ENCODE data around the gene RYR1. TPM values are rescaled to one million over a fixed set of nuclear protein-coding genes. Genes with fewer than 3 reads are reported as not detected.
A peak's percentile ranks its signal among the peaks of the same experiment; 100 is the strongest.
"Not testable (repeated sequence)": the region's sequence is repeated elsewhere in the genome, so short reads cannot be mapped to it uniquely, and the experiment has no call there.

The RYR1 gene
- total RNA-seq, 1 donor from 2014 or later: 3.8 TPM

GRCh38 chr19:38542040-38542439, 108.5 kb downstream of the RYR1 start:
- Mint-ChIP-seq H3K27ac (no peak overlapping the region), H3K36me3 (ENCODE audit: low read depth) (no peaks in the 10 kb centered on the region), H3K4me1 (ENCODE audit: low read depth) (peaks cover 52% of the 10 kb centered on the region), H3K4me3 (no peak overlapping the region), H3K9me3 (peaks cover 1% of the 10 kb centered on the region), H3K27me3 (ENCODE audit: insufficient read depth) (no peaks in the 10 kb centered on the region)
- intact Hi-C loops (cut with micrococcal nuclease): no loop called here
- DNase-seq (ENCODE audit: low spot score): no peak

DNA sequence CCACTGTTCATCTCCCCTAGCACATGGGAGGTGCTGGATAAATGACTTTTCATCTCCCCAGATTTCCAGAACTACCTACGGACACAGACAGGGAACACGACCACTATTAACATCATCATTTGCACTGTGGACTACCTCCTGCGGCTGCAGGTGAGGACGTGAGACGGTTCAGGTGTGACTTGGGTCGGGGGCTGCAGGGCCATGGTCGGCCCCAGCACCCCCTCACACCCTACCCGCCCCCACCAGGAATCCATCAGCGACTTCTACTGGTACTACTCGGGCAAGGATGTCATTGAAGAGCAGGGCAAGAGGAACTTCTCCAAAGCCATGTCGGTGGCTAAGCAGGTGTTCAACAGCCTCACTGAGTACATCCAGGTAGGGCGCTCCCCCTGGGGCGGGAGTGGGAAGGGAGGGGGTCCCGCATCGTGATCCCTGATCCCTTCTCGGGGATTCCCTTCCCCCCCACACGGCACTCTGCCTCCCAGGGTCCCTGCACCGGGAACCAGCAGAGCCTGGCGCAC, 109.9 kb downstream of the RYR1 start:
- Mint-ChIP-seq H3K27me3 (ENCODE audit: insufficient read depth) (no peaks in the 10 kb centered on the region), H3K4me3 (no peak overlapping the region), H3K36me3 (ENCODE audit: low read depth) (no peaks in the 10 kb centered on the region), H3K9me3 (no peaks in the 10 kb centered on the region), H3K4me1 (ENCODE audit: low read depth) (peaks cover 39% of the 10 kb centered on the region), H3K27ac (peak overlapping the region; percentile 4)
- intact Hi-C loops (cut with micrococcal nuclease): no loop called here
- DNase-seq (ENCODE audit: low spot score): no peak

GRCh38 chr19:38543807-38544568, 110.5 kb downstream of the RYR1 start:
- Mint-ChIP-seq H3K9me3 (no peaks in the 10 kb centered on the region), H3K36me3 (ENCODE audit: low read depth) (no peaks in the 10 kb centered on the region), H3K27ac (peak overlapping the region; percentile 46), H3K4me1 (ENCODE audit: low read depth) (peaks cover 32% of the 10 kb centered on the region), H3K4me3 (peak overlapping the region; percentile 63), H3K27me3 (ENCODE audit: insufficient read depth) (no peaks in the 10 kb centered on the region)
- DNase-seq (ENCODE audit: low spot score): no peak
- intact Hi-C loops (cut with micrococcal nuclease): loop anchor here (1.0 to 2.0 kb wide), 6 partner anchors 15 to 387 kb away; partner anchors contain the start of genes EIF3K, MRPS12 and SARS2

DNA sequence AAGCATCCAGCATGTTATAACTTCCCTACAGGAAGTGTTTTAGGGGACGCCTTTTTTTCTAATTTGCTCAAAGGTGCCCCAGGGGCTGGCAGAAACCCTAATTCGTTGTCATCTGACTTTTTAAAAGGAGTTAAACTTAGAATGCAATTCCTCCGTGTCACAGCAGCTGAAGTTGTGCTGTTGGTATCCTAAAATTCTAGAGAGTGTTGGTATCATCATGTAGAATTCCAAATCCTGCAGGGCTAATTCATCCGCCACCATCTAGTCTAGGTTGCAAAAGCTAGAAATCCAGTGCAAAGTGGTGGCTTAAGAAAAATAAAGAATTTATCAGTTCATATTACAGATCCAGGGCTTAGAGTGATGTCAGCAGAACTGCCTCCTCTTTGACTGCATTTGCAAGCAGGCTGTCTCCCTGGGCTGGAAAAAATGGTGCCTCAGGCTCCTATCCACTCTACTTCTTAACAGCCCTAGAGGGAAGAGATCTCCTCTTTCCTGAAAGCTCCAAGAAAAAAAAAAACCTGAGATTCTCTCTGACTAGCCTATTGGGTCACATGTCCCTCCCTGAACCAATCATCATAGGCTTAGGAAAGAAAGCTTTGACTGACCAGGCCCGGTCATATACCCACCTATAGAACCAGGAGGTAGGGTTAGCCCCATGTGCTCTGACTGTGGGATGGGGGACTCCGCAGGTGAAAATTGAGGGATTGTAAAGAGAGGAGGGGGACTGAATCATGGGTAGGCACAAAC, 111.3 kb downstream of the RYR1 start:
- Mint-ChIP-seq H3K36me3 (ENCODE audit: low read depth) (no peaks in the 10 kb centered on the region), H3K9me3 (no peaks in the 10 kb centered on the region), H3K27me3 (ENCODE audit: insufficient read depth) (no peaks in the 10 kb centered on the region), H3K27ac (peak overlapping the region; percentile 46), H3K4me1 (ENCODE audit: low read depth) (peaks cover 25% of the 10 kb centered on the region), H3K4me3 (peak overlapping the region; percentile 63)
- intact Hi-C loops (cut with micrococcal nuclease): loop anchor here (1.0 to 2.0 kb wide), 6 partner anchors 15 to 386 kb away; partner anchors contain the start of genes EIF3K, MRPS12 and SARS2
- no peak for DNase-seq (ENCODE audit: low spot score)

- no peak for DNase-seq (ENCODE audit: low spot score)
- Mint-ChIP-seq H3K4me1 (ENCODE audit: low read depth) (peaks cover 21% of the 10 kb centered on the region), H3K36me3 (ENCODE audit: low read depth) (no peaks in the 10 kb centered on the region), H3K9me3 (no peaks in the 10 kb centered on the region), H3K27me3 (ENCODE audit: insufficient read depth) (no peaks in the 10 kb centered on the region), H3K4me3 (no peak overlapping the region), H3K27ac (no peak overlapping the region)
- intact Hi-C loops (cut with micrococcal nuclease): loop anchor here (2.0 kb wide), 1 partner anchor 385 kb away; the partner anchor contains the start of genes MRPS12 and SARS2
Observed at GRCh38 chr19:38545596-38545995, 112.1 kb downstream of the RYR1 start.

DNA sequence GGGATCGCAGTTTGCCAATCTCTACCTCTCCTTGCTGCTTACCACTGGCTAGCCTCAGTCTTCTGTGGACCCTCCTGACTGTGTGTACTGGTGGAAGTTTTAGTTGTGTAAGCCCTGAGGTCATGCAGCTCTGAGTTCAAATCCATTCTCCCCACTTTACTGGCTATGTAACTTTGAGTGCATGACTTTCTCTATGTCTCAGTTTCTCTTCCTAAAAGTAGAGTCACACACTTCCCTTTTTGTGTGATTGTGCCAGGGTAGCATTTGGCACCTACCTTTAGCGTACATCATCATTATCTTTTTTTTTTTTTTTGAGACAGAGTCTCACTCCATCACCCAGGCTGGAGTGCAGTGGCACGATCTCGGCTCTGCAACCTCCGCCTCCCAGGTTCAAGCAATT, 113.9 kb downstream of the RYR1 start:
- Mint-ChIP-seq H3K27ac (no peak overlapping the region), H3K36me3 (ENCODE audit: low read depth) (no peaks in the 10 kb centered on the region), H3K4me3 (no peak overlapping the region), H3K4me1 (ENCODE audit: low read depth) (peaks cover 24% of the 10 kb centered on the region), H3K27me3 (ENCODE audit: insufficient read depth) (no peaks in the 10 kb centered on the region), H3K9me3 (no peaks in the 10 kb centered on the region)
- intact Hi-C loops (cut with micrococcal nuclease): no loop called here
- no peak for DNase-seq (ENCODE audit: low spot score)

GRCh38 chr19:38549061-38549460, 115.6 kb downstream of the RYR1 start:
- peaks cover 25% of the 10 kb centered on the region for H3K4me1 Mint-ChIP-seq (ENCODE audit: low read depth)
- intact Hi-C loops (cut with micrococcal nuclease): no loop called here
- no peak overlapping the region for H3K4me3 Mint-ChIP-seq
- no peak overlapping the region for H3K27ac Mint-ChIP-seq
- H3K27me3 Mint-ChIP-seq (ENCODE audit: insufficient read depth): no peaks in the 10 kb centered on the region
- peaks cover 4% of the 10 kb centered on the region for H3K36me3 Mint-ChIP-seq (ENCODE audit: low read depth)
- DNase-seq (ENCODE audit: low spot score): no peak
- H3K9me3 Mint-ChIP-seq: no peaks in the 10 kb centered on the region

DNA sequence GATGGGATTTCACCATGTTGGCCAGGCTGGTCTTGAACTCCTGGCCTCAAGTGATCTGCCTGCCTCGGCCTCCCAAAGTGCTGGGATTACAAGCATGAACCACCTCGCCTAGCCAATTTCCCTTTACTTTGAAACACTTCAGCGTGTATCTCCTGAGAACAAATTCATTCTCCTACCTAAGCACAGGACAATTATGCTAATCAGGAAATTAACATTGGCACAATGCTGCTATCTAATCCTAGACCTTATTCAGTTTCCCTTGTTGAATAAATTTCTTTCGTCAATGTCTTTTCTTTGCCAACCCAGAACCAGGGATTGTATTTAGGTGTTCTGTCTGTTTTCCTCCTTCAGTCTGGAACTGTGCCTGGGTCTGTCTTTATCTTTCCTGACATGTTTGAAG, 116.5 kb downstream of the RYR1 start:
- peaks cover 21% of the 10 kb centered on the region for H3K4me1 Mint-ChIP-seq (ENCODE audit: low read depth)
- no peak overlapping the region for H3K4me3 Mint-ChIP-seq
- no peaks in the 10 kb centered on the region for H3K9me3 Mint-ChIP-seq
- intact Hi-C loops (cut with micrococcal nuclease): loop anchor here (10.0 kb wide), 1 partner anchor 305 kb away; no protein-coding TSS in a partner anchor
- no peaks in the 10 kb centered on the region for H3K27me3 Mint-ChIP-seq (ENCODE audit: insufficient read depth)
- DNase-seq (ENCODE audit: low spot score): no peak
- H3K27ac Mint-ChIP-seq: no peak overlapping the region
- peaks cover 4% of the 10 kb centered on the region for H3K36me3 Mint-ChIP-seq (ENCODE audit: low read depth)

DNA sequence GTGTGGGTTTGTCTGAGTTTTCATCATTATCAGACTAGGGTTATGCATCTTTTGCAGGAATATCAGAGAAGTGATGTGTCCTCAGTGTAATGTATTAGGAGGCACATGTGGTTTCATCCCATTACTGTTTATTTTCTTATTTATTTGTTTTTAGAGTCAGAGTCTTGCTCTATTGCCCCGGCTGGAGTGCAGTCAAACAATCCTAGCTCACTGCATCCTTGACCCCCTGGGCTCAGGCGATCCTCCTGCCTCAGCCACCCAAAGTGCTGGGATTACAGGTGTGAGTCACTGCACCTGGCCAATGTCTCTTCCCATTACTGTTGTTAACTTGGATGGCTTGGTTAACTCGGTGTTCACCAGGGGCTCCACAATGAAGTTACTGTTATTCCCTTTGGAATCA, 116.9 kb downstream of the RYR1 start:
- H3K27ac Mint-ChIP-seq: no peak overlapping the region
- H3K9me3 Mint-ChIP-seq: no peaks in the 10 kb centered on the region
- intact Hi-C loops (cut with micrococcal nuclease): loop anchor here (10.0 kb wide), 1 partner anchor 304 kb away; no protein-coding TSS in a partner anchor
- H3K36me3 Mint-ChIP-seq (ENCODE audit: low read depth): peaks cover 4% of the 10 kb centered on the region
- H3K27me3 Mint-ChIP-seq (ENCODE audit: insufficient read depth): no peaks in the 10 kb centered on the region
- peaks cover 21% of the 10 kb centered on the region for H3K4me1 Mint-ChIP-seq (ENCODE audit: low read depth)
- DNase-seq (ENCODE audit: low spot score): no peak
- H3K4me3 Mint-ChIP-seq: no peak overlapping the region

DNA sequence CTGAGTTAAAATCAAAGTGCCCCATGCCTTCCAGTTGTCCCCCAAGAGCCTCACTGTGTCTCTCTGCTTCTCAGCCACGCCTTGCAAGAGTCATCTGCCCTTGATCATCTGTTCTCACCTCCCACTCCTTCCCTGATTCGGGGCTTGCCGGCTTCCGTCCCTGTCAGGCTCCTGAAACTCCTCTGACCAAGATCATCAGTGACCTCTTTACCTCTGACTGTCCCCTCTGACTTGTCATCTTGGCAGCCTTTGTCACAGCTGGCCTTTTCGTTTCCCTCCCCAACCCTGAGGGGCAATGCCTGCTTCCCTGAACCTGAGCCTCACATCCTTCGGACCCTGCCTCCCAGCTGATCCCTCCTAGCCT, 117.9 kb downstream of the RYR1 start:
- Mint-ChIP-seq H3K9me3 (no peaks in the 10 kb centered on the region), H3K4me3 (no peak overlapping the region), H3K36me3 (ENCODE audit: low read depth) (peaks cover 4% of the 10 kb centered on the region), H3K27ac (peak overlapping the region; percentile 59), H3K4me1 (ENCODE audit: low read depth) (peaks cover 23% of the 10 kb centered on the region), H3K27me3 (ENCODE audit: insufficient read depth) (no peaks in the 10 kb centered on the region)
- DNase-seq (ENCODE audit: low spot score): no peak
- intact Hi-C loops (cut with micrococcal nuclease): loop anchor here (1.0 to 10.0 kb wide), 2 partner anchors 12 to 303 kb away; no protein-coding TSS in a partner anchor

- H3K27ac Mint-ChIP-seq; H3K27me3 Mint-ChIP-seq (ENCODE audit: insufficient read depth); H3K36me3 Mint-ChIP-seq (ENCODE audit: low read depth); H3K9me3 Mint-ChIP-seq; DNase-seq (ENCODE audit: low spot score); H3K4me3 Mint-ChIP-seq: not testable (repeated sequence)
- intact Hi-C loops (cut with micrococcal nuclease): loop anchor here (10.0 kb wide), 1 partner anchor 302 kb away; no protein-coding TSS in a partner anchor
- peaks cover 37% of the 10 kb centered on the region for H3K4me1 Mint-ChIP-seq (ENCODE audit: low read depth)
Observed at GRCh38 chr19:38553239-38553638, 119.7 kb downstream of the RYR1 start.

- H3K4me1 Mint-ChIP-seq (ENCODE audit: low read depth): peaks cover 46% of the 10 kb centered on the region
- H3K36me3 Mint-ChIP-seq (ENCODE audit: low read depth): peaks cover 4% of the 10 kb centered on the region
- H3K27me3 Mint-ChIP-seq (ENCODE audit: insufficient read depth): no peaks in the 10 kb centered on the region
- H3K9me3 Mint-ChIP-seq: no peaks in the 10 kb centered on the region
- H3K27ac Mint-ChIP-seq: no peak overlapping the region
- intact Hi-C loops (cut with micrococcal nuclease): loop anchor here (10.0 kb wide), 1 partner anchor 300 kb away; no protein-coding TSS in a partner anchor
- H3K4me3 Mint-ChIP-seq: no peak overlapping the region
- no peak for DNase-seq (ENCODE audit: low spot score)
Observed at GRCh38 chr19:38554676-38555141, 121.2 kb downstream of the RYR1 start.
